Activated CD4-positive, alpha-beta T cell treated with anti-CD3 and anti-CD28 coated beads, Interleukin-2, amount 50 U/mL, for 4 hours (primary cell): ENCODE data around the gene UGT1A1.
A peak's percentile ranks its signal among the peaks of the same experiment; 100 is the strongest.
"Not testable (repeated sequence)": the region's sequence is repeated elsewhere in the genome, so short reads cannot be mapped to it uniquely, and the experiment has no call there.

Source experiments
- DNase-seq, 2 experiments: peaks; one replicate each; pipeline ENCODE4 v3.0.0-alpha.2; 2020

The UGT1A1 gene

DNA sequence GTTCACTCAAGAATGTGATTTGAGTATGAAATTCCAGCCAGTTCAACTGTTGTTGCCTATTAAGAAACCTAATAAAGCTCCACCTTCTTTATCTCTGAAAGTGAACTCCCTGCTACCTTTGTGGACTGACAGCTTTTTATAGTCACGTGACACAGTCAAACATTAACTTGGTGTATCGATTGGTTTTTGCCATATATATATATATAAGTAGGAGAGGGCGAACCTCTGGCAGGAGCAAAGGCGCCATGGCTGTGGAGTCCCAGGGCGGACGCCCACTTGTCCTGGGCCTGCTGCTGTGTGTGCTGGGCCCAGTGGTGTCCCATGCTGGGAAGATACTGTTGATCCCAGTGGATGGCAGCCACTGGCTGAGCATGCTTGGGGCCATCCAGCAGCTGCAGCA lies at the start of gene UGT1A1:
TSS of gene UGT1A1 (plus strand) at position 228 of the 400 bp plus-strand sequence. CDS start at position 246, 18 bp downstream.
- DNase-seq, result no peak

DNA sequence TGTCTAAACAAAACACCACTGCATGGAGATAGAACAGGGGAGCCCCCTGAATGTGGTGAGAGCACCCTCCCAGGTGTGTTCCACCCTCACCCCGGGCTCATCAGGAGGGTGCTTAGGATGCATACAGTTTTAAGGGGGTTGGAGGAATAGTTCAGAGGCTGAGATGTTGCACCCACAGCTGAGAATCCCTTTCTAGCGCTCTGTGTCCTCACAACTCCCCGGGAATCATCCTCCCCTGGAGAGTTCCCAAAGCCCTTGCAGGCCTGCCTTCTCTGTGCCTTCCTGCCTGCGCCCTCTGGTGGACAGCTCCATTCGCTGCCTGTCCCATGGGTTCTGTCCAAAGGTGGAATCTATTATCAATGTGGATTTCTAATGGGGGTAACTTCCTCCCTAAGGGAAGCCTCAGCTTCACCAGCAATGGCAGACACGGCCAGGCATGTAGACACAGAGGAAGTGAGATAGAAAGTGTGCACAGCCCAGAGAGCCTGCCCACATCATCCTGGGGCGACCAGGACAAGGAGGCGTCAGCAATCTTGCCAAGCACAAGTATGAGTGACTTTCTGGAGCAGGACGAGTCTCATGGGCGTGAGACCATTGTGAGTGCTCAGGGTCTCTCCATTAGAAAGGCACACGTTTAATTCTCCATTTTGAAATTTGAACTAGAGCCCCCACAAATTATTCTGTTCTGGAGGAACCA lies 48.6 kb upstream of the UGT1A1 start:
- DNase-seq, result peak; percentile 58 to 60

DNA sequence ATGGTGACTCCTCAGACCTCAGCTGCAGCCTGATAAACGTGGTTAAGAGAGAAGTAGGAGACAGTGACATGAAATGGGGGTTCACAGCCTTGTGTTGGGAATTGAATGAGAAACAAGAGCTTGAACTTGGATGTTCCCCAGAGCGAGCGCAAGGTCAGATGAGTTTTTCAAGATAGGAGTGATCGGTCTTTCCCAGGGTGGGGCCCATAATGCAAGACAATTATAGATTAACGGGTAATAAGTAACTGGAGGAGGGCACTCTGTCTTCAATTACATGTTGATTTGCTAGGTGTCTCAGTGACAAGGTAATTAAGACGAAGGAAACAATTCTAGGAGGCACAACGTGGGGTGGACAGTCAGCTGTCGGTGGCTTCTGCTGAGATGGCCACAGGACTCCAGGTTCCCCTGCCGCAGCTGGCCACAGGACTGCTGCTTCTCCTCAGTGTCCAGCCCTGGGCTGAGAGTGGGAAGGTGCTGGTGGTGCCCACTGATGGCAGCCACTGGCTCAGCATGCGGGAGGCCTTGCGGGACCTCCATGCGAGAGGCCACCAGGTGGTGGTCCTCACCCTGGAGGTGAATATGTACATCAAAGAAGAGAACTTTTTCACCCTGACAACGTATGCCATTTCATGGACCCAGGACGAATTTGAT lies 47.3 kb upstream of the UGT1A1 start, which contains the start of gene UGT1A5:
TSS of gene UGT1A5 (plus strand) at position 297 of the 651 bp plus-strand sequence. CDS start at position 382, 85 bp downstream.
- no peak for DNase-seq

DNA sequence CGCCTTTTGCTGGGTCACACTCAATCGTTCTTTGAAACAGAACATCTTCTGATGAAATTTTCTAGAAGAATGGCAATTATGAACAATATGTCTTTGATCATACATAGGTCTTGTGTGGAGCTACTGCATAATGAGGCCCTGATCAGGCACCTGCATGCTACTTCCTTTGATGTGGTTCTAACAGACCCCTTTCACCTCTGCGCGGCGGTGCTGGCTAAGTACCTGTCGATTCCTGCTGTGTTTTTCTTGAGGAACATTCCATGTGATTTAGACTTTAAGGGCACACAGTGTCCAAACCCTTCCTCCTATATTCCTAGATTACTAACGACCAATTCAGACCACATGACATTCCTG lies 46.8 kb upstream of the UGT1A1 start:
- DNase-seq, result no peak

DNA sequence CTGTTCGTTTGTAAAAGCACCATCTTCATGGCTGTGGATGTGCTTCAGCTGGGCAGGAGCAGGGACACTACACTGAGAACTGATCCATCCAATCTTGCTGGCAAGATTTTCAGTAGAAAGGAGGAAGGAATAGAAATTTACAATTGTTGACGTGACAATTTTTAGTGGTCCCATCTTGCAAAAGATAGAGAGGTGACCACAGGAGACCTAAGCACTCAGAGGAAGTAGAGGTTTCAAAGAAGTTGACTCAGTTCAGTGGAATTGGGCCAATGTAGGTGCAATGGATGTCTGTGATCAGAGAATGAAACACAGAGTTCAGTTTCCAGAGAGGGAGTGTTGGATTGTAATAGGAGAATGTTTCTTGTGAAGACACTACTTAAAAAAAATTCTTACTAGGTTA lies 45.9 kb upstream of the UGT1A1 start:
- no peak for DNase-seq

DNA sequence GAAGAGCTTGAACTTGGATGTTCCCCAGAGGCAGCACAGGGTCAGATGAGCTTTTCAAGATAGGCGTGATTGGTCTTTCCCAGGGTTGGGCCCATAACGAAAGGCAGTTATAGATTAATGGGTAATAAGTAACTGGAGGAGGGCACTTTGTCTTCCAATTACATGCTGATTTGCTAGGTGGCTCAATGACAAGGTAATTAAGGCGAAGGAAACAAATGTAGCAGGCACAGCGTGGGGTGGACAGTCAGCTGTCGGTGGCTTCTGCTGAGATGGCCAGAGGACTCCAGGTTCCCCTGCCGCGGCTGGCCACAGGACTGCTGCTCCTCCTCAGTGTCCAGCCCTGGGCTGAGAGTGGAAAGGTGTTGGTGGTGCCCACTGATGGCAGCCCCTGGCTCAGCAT lies 41.5 kb upstream of the UGT1A1 start, which contains the start of gene UGT1A4:
TSS of gene UGT1A4 (plus strand) at position 185 of the 400 bp plus-strand sequence. CDS start at position 270, 85 bp downstream.
- DNase-seq, result no peak

DNA sequence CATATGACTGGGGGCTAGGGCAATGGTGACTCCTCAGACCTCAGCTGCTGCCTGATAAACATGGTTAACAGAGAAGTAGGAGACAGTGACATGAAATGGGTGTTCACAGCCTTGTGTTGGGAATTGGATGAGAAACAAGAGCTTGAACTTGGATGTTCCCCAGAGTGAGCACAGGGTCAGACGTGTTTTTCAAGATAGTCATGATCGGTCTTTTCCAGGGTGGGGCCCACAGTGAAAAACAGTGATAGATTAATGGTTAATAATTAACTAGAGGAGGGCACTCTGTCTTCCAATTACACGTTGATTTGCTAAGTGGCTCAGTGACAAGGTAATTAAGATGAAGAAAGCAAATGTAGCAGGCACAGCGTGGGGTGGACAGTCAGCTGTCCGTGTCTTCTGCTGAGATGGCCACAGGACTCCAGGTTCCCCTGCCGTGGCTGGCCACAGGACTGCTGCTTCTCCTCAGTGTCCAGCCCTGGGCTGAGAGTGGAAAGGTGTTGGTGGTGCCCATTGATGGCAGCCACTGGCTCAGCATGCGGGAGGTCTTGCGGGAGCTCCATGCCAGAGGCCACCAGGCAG lies 31.3 kb upstream of the UGT1A1 start, which contains the start of gene UGT1A3:
TSS of gene UGT1A3 (plus strand) at position 320 of the 579 bp plus-strand sequence. CDS start at position 405, 85 bp downstream.
- no peak for DNase-seq

DNA sequence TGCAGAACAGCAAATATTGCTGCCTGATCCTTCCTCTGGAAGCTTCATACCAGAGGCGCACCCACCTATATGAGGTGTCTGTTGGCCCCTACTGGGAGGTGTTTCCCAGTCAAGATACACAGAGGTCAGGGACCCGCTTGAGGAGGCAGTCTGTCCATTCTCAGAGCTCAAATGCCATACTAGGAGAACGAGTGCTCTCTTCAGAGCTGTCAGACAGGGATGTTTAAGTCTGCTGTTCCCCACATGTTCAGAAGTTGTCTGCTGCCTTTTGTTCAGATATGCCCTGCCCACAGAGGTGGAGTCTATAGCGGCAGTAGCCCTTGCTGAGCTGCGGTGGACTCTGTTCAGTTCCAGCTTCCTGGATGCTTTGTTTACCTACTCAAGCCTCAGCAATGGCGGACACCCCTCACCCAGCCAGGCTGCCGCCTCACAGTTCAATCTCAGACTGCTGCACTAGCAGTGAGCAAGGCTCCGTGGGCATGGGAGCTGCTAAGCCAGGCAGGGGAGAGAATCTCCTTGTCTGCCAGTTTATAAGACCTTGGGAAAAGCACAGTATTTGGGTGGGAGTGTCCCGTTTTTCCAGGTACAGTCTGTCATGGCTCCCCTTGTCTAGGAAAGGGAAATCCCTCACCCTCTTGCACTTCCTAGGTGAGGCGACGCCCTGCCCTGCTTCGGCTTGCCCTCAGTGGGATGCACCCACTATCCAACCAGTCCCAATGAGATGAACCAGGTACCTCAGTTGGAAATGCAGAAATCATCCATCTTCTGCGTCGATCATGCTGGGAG lies 23.0 kb upstream of the UGT1A1 start:
- not testable (repeated sequence) for DNase-seq

DNA sequence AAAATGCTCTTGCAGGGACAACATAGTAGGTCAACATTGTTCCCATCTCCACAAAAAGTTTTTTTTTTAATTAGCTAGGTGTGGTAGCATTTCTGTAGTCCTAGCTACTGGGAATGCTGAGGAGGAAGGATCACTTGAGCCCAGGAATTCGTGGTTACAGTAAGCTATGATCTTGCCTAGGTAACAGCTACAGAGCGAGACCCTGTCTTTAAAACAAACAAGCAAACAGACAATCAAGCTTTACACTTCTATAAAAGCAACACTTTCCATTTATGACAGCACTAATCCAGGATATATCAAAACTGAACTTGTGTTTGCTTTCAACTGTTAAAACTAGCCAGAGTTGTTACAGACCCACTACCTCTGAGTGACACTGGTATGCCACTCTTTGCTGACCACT lies 19.2 kb upstream of the UGT1A1 start:
- no peak for DNase-seq

DNA sequence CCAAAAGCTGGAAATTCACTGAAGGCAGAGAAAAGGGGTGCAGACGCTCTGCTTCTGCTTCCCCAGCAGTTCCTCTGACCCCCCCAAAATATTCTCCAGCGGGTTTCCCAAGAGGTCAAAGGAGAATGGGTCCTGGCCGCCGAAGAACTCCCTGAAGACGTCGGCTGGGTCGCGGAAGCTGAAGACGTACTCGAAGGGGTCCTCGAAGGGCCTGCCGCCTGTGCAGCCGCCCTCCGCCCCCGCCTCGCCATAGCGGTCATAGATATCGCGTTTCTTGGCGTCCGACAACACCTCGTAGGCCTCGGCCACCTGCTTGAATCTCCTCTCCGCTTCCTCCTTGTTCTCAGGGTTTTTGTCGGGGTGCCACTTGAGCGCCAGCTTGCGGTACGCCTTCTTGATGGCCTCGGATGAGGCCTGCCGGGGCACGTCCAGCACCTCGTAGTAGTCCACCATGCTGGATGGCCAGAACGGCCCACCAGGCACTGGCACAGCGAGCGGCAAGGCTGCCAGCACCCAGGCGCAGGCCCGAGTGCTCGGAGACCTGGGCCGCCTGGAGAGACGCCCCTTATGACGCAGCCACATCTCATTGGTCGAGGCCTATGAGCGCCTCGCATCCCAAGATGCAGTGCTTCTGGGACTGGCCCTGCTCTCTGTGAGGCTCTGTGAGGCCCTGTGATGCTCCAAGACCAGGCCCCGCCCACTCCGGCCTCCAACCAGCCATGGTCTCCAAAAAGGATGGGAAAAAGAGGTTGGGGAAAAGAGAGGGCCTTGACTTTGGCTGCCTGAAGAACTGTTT lies 16.4 kb upstream of the UGT1A1 start:
- no peak for DNase-seq

DNA sequence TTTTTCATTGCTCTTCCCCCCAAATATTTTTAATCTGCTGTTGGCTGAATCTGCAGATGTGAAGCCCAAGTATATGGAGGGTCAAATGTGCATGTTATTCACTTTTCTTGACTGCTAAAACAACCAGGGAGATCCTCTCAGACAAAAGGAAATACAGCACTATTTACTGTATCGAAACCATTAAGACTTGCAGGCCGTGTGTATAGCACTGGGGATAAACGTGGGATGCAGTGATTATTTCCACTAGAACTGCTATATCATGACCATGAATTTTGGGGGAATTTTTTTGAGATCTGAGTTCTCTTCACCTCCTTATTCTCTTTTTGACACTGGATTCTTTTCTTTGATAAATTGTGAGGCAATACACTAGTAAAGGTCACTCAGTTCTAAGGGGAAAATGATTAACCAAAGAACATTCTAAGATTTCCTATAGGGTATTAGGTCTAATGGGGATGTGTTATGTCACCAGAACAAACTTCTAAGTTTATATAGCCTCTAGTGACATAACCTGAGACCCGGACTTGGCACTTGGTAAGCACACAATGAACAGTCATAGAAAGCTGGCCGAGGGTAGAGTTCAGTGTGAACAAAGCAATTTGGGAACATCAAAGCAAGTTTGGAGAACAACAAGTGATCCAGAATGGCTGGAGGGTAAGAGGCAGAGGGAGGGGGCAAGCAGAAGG lies 14.9 kb upstream of the UGT1A1 start:
- DNase-seq, result no peak

DNA sequence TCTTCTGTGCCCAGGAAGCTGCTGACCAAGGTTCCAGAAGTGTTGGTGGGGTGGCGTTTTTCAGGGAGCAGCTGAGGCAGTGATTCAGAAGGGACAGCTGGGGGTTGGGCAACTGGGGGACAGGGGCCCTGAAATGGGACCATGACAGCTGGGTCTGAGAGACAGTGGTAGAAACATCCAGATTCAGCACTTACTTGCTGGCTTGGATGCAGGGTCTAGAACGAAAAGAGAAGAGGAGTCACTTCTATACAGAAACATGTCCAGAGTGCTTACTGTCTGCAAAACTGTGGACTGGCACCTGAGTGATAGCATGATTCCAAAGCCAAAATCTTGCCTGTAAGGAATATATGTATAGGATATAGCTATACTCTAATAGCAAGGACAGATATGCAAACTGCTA lies 14.2 kb upstream of the UGT1A1 start:
- not testable (repeated sequence) for DNase-seq

DNA sequence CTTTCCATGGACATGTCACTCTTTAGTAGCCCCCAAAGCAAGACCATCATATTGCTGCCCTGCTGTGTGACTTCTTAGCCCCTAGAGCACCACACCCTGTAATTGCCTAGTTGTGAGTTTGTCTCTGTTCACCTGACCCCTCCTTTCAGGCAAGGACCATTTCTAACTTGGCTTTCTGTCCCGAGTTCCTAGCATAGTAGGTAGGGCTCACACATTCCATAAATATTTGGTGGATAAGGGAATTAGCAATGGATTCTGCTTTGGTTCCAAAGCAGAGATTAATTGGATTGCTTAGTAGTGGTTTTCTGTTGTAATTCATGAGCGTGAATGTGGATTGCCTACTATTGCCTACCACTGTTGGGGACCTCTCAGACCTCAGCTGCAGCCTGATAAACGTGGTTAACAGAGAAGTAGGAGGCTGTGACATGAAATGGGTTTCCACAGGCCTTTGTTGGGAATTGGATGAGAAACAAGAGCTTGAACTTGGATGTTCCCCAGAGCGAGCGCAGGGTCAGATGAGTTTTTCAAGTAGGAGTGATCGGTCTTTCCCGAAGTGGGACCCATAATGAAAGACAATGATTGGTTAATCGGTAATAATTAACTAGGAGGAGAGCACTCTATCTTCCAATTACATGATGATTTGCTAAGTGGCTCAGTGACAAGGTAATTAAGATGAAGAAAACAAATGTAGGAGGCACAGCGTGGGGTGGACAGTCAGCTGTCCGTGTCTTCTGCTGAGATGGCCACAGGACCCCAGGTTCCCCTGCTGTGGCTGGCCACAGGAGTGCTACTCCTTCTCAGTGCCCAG lies 13.4 kb upstream of the UGT1A1 start:
- no peak for DNase-seq

DNA sequence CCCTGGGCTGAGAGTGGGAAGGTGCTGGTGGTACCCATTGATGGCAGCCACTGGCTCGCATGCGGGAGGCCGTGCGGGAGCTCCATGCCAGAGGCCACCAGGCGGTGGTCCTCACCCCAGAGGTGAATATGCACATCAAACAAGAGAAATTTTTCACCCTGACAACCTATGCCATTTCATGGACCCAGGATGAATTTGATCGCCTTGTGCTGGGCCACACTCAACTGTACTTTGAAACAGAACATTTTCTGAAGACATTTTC lies 12.9 kb upstream of the UGT1A1 start:
- DNase-seq, result no peak

DNA sequence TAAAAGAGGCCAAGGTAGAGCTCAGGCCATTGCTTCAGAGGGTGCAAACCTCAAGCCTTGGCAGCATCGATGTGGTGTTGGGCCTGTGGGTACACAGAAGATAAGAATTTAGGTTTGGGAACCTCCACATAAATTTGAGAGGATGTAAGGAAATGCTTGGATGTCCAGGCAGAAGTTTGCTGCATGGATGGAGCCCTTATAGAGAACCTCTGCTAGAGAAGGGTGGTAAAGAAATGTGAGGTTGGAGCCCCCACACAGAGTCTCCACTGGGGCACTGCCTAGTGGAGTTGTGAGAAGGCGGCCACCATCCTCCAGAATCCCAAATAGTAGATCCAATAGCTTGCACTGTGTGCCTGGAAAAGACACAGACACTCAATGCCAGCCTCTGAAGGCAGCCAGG lies 9.4 kb upstream of the UGT1A1 start:
- not testable (repeated sequence) for DNase-seq

DNA sequence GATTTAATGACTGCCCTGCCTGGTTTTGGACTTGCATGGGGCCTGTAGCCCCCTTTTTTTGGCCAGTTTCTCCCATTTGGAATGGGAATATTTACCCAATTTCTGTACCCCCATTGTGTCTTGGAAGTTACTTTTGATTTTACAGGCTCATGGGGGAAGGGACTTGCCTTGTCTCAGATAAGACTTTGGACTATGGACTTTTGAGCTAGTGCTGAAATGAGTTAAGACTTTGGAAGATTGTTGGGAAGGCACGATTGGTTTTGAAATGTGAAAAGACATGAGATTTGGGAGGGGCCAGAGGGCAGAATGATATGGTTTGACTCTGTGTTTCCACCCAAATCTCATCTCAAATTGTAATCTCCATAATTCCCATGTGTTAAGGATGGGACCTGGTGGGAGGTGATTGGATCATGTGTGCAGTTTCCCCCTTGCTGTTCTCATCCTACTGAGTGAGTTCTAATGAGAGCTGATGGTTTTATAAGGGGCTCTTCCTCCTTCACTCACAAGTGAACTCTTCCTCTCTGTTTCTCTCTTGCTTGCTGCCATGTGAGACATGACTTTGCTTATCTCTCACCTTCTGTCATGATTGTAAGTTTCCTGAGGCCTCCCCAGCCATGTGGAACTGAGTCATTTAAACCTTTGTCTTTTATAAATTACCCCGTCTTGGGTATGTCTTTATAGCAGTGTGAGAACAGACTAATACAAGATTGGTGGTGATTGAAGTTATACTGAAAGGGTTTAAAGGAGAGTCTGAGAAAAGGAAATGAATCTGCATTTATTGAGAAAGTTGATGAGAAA lies 8.7 kb upstream of the UGT1A1 start:
- not testable (repeated sequence) for DNase-seq

DNA sequence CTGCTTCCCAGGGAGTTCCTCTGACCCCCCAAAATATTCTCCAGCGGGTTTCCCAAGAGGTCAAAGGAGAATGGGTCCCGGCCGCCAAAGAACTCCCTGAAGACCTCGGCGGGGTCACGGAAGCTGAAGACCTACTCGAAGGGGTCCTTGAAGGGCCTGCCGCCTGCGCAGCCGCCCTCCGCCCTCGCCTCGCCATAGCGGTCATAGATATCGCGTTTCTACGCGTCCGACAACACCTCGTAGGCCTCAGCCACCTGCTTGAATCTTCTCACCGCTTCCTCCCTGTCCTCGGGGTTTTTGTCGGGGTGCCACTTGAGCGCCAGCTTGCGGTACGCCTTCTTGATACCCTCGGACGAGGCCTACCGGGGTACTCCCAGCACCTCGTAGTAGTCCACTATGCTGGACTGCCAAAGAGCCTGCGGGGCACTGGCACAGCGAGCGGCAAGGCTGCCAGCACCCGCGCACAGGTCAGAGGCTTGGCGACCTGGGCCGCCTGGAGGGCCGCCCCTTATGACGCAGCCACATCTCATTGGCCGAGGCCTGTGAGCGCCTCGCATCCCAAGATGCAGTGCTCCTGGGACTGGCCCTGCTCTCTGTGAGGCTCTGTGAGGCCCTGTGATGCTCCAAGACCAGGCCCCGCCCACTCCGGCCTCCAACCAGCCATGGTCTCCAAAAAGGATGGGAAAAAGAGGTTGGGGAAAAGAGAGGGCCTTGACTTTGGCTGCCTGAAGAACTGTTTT lies 5.0 kb upstream of the UGT1A1 start:
- DNase-seq, result no peak

DNA sequence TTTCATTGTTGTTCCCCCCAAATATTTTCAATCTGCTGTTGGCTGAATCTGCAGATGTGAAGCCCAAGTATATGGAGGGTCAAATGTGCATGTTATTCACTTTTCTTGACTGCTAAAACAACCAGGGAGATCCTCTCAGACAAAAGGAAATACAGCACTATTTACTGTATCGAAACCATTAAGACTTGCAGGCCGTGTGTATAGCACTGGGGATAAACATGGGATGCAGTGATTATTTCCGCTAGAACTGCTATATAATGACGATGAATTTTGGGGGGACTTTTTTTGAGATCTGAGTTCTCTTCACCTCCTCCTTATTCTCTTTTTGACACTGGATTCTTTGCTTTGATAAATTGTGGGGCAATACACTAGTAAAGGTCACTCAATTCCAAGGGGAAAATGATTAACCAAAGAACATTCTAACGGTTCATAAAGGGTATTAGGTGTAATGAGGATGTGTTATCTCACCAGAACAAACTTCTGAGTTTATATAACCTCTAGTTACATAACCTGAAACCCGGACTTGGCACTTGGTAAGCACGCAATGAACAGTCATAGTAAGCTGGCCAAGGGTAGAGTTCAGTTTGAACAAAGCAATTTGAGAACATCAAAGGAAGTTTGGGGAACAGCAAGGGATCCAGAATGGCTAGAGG lies 3.5 kb upstream of the UGT1A1 start:
- DNase-seq, result no peak

DNA sequence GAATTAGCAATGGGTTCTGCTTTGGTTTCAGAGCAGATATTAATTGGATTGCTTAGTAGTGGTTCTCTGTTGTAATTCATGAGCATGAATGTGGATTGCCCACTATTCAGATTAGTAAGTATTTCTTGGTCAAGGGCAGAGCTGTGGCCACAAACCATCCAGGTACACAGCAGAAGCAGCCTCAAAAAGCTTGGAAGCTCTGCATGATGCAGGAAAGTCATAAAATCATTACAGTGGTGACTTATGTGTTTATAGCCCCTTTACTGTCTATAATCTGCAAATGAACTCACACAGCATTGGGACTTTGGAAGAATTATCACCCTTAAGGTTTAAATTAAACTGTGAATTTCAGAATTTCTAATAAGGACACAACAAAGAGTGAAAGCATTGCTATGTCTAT lies 1.9 kb upstream of the UGT1A1 start:
- DNase-seq, result no peak
